HEK293 (cell line): ENCODE measurements around the gene PRR5.

Source experiments
- CTCF ChIP-seq: fragments of 450-650 bp; formaldehyde crosslinking; IDR thresholded peaks from 2 replicates; pipeline ENCODE4 v1.5.1; 2016; ENCODE audit warnings: missing biosample characterization, missing genetic modification characterization
- ZBTB49 ChIP-seq: fragments of 450-650 bp; formaldehyde crosslinking; IDR thresholded peaks from 2 replicates; pipeline ENCODE4 v1.5.1; 2016; ENCODE audit warnings: missing biosample characterization, missing genetic modification characterization, low read depth
- ZFP37 ChIP-seq: fragments of 450-650 bp; formaldehyde crosslinking; IDR thresholded peaks from 2 replicates; pipeline ENCODE4 v1.5.1; 2016; ENCODE audit warnings: missing biosample characterization, missing genetic modification characterization

GRCh38 chr22:44707752-44708151 lies 5.7 kb downstream of the PRR5 start:
- TF ChIP-seq CTCF (no peak), ZBTB49 (no peak), ZFP37 (no peak)
